ENCODE measurements around the gene PARP8.
"Not testable (repeated sequence)": the region's sequence is repeated elsewhere in the genome, so short reads cannot be mapped to it uniquely, and the experiment has no call there.

The PARP8 gene

DNA sequence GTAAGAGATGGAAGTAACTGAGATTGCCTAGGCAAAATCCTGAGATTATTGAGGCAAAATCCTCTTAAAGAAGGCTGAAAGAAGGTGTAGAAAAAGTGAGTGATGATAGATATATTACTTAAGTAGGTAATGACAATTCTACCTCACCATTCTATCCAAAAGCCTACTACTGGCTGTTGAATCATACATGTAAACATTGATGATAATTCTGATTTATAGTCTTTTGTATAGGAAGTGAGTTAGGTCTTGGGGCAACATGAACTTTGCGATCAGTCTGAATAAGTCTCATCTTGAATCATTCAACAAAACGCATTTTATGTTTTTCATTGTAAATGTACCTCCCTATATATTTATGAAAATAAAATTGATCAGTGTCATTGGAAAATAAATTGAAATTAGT is 99.6 kb downstream of the PARP8 start:
- DNase-seq (ENCODE audit: insufficient read length, low spot score) (no peak), FAIRE-seq (no peak)
- TF ChIP-seq POLR2AphosphoS5 (IDR thresholded peaks at IDR 0.05; ENCODE audit: low read depth, low read length) (no peak), SPI1 (IDR thresholded peaks at IDR 0.05; ENCODE audit: low read depth, low read length) (no peak), POU2F2 (IDR thresholded peaks at IDR 0.05; ENCODE audit: low read depth, low read length) (no peak), PAX5 (IDR thresholded peaks at IDR 0.05; ENCODE audit: insufficient read depth, low read length, severe bottlenecking) (no peak), TAF1 (IDR thresholded peaks at IDR 0.05; ENCODE audit: low read depth, low read length) (no peak), POLR2A (IDR thresholded peaks at IDR 0.05; ENCODE audit: low read depth, low read length) (no peak)

- DNase-seq (ENCODE audit: insufficient read length, low spot score), result no peak
- no peak for TF ChIP-seq PAX5 (IDR thresholded peaks at IDR 0.05; ENCODE audit: insufficient read depth, low read length, severe bottlenecking)
- TF ChIP-seq TAF1 (IDR thresholded peaks at IDR 0.05; ENCODE audit: low read depth, low read length), result no peak
- TF ChIP-seq POU2F2 (IDR thresholded peaks at IDR 0.05; ENCODE audit: low read depth, low read length), result no peak
- TF ChIP-seq SPI1 (IDR thresholded peaks at IDR 0.05; ENCODE audit: low read depth, low read length), result no peak
- TF ChIP-seq POLR2A (IDR thresholded peaks at IDR 0.05; ENCODE audit: low read depth, low read length), result no peak
- TF ChIP-seq POLR2AphosphoS5 (IDR thresholded peaks at IDR 0.05; ENCODE audit: low read depth, low read length), result no peak
- no peak for FAIRE-seq
Measured at GRCh38 chr5:50766462-50766861, 100.0 kb downstream of the PARP8 start.

DNA sequence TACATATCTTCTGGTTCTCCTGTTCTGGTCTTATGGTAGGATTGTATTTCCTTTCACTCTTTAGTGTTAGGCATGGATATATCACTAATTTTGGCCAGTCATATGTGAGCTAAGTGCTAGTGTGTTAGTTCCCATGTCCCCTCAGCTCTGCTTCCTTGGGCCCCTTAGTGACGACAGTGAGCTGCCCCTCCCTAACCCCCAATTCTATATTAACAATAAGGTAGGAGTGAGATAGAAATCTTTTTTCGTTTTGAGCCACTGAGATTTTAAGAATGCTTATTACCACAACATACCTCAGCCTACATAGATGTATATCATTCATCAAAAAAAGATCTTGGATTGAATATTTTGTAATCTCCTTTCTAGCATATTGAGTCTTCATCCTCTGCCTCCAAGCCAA is 100.5 kb downstream of the PARP8 start:
- no peak for DNase-seq (ENCODE audit: insufficient read length, low spot score)
- TF ChIP-seq POLR2AphosphoS5 (IDR thresholded peaks at IDR 0.05; ENCODE audit: low read depth, low read length), result no peak
- no peak for FAIRE-seq

DNA sequence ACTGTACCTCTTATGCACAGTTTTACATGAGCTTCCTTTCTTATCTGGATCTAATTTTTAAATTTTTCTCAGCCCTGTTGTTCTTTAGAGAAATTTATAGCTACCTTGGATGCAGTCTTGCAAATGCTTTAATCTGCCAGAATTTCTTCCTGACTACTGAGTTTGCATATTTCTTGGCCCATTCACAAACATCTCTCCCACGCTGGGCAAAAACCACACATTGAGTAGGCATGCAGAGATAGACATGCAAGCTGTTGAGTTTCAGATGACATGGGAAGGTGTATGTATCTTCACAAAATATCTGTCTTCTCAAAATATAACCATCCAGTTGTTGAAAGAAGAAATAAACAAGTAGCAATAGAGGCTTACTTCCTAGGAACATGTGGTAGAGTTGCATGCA is 101.2 kb downstream of the PARP8 start:
- peak; percentile 31 for FAIRE-seq
- TF ChIP-seq PAX5 (IDR thresholded peaks at IDR 0.05; ENCODE audit: insufficient read depth, low read length, severe bottlenecking) (no peak), POU2F2 (IDR thresholded peaks at IDR 0.05; ENCODE audit: low read depth, low read length) (no peak), POLR2A (IDR thresholded peaks at IDR 0.05; ENCODE audit: low read depth, low read length) (no peak), TAF1 (IDR thresholded peaks at IDR 0.05; ENCODE audit: low read depth, low read length) (no peak), SPI1 (IDR thresholded peaks at IDR 0.05; ENCODE audit: low read depth, low read length) (no peak), POLR2AphosphoS5 (IDR thresholded peaks at IDR 0.05; ENCODE audit: low read depth, low read length) (no peak)
- DNase-seq (ENCODE audit: insufficient read length, low spot score), result no peak

- no peak for TF ChIP-seq POLR2AphosphoS5 (IDR thresholded peaks at IDR 0.05; ENCODE audit: low read depth, low read length)
- no peak for TF ChIP-seq POLR2A (IDR thresholded peaks at IDR 0.05; ENCODE audit: low read depth, low read length)
- TF ChIP-seq SPI1 (IDR thresholded peaks at IDR 0.05; ENCODE audit: low read depth, low read length), result no peak
- TF ChIP-seq PAX5 (IDR thresholded peaks at IDR 0.05; ENCODE audit: insufficient read depth, low read length, severe bottlenecking), result no peak
- TF ChIP-seq POU2F2 (IDR thresholded peaks at IDR 0.05; ENCODE audit: low read depth, low read length), result no peak
- no peak for TF ChIP-seq TAF1 (IDR thresholded peaks at IDR 0.05; ENCODE audit: low read depth, low read length)
- DNase-seq (ENCODE audit: insufficient read length, low spot score) (no peak), FAIRE-seq (no peak)
Measured at GRCh38 chr5:50768634-50769033, 102.2 kb downstream of the PARP8 start.

GRCh38 chr5:50770441-50770840 is 104.0 kb downstream of the PARP8 start:
- no peak for DNase-seq (ENCODE audit: insufficient read length, low spot score)
- TF ChIP-seq POLR2AphosphoS5 (IDR thresholded peaks at IDR 0.05; ENCODE audit: low read depth, low read length), result no peak
- no peak for TF ChIP-seq SPI1 (IDR thresholded peaks at IDR 0.05; ENCODE audit: low read depth, low read length)
- no peak for TF ChIP-seq POU2F2 (IDR thresholded peaks at IDR 0.05; ENCODE audit: low read depth, low read length)
- no peak for TF ChIP-seq POLR2A (IDR thresholded peaks at IDR 0.05; ENCODE audit: low read depth, low read length)
- TF ChIP-seq TAF1 (IDR thresholded peaks at IDR 0.05; ENCODE audit: low read depth, low read length), result no peak
- no peak for TF ChIP-seq PAX5 (IDR thresholded peaks at IDR 0.05; ENCODE audit: insufficient read depth, low read length, severe bottlenecking)
- FAIRE-seq, result no peak

GRCh38 chr5:50774446-50775175 is 108.2 kb downstream of the PARP8 start:
- FAIRE-seq; DNase-seq (ENCODE audit: insufficient read length, low spot score): not testable (repeated sequence)

DNA sequence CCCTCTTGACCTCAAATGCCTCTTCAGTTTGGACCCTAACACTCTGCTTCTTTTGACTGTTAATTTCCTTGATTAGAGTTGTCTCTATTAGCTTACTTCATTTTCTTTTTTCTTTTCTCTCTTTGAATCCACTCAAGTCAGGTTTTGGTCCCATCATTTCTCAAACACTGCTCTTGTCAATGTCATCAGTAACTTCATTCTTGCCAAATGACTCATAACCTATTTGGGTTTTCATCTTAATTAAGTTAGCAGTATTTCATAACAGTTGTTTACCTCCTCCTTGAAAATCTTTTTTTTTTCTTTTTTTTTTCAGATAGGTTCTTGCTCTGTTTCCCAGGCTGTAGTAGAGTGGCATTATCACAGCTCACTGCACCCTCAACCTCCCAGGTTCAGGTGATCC is 119.6 kb downstream of the PARP8 start:
- FAIRE-seq, result no peak
- DNase-seq (ENCODE audit: insufficient read length, low spot score), result no peak
- no peak for TF ChIP-seq SPI1 (IDR thresholded peaks at IDR 0.05; ENCODE audit: low read depth, low read length)
- TF ChIP-seq POLR2AphosphoS5 (IDR thresholded peaks at IDR 0.05; ENCODE audit: low read depth, low read length), result no peak
- no peak for TF ChIP-seq PAX5 (IDR thresholded peaks at IDR 0.05; ENCODE audit: insufficient read depth, low read length, severe bottlenecking)
- TF ChIP-seq TAF1 (IDR thresholded peaks at IDR 0.05; ENCODE audit: low read depth, low read length), result no peak
- TF ChIP-seq POU2F2 (IDR thresholded peaks at IDR 0.05; ENCODE audit: low read depth, low read length), result no peak
- TF ChIP-seq POLR2A (IDR thresholded peaks at IDR 0.05; ENCODE audit: low read depth, low read length), result no peak

DNA sequence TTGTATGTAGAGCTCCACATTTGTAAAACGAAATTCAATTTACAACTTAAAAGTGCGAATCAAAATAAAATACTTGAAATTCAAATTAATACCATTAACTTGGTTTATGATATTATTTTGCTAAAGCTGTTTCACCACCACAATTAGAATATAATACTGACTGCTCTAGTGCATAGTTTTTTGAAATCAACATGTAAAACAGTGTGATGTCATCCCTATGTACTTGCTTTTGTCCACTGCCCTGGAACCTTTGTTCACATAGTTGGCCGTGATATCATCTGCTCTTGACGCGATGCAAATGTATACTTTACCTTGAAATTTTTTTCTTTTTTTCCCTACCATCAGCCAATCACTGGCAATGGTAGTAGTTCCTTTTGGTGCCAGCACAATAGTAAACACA is 125.4 kb downstream of the PARP8 start:
- FAIRE-seq (no peak), DNase-seq (ENCODE audit: insufficient read length, low spot score) (no peak)
- no peak for TF ChIP-seq POLR2AphosphoS5 (IDR thresholded peaks at IDR 0.05; ENCODE audit: low read depth, low read length)
- TF ChIP-seq POU2F2 (IDR thresholded peaks at IDR 0.05; ENCODE audit: low read depth, low read length), result no peak
- TF ChIP-seq TAF1 (IDR thresholded peaks at IDR 0.05; ENCODE audit: low read depth, low read length), result no peak
- no peak for TF ChIP-seq POLR2A (IDR thresholded peaks at IDR 0.05; ENCODE audit: low read depth, low read length)
- TF ChIP-seq SPI1 (IDR thresholded peaks at IDR 0.05; ENCODE audit: low read depth, low read length), result no peak
- no peak for TF ChIP-seq PAX5 (IDR thresholded peaks at IDR 0.05; ENCODE audit: insufficient read depth, low read length, severe bottlenecking)

DNA sequence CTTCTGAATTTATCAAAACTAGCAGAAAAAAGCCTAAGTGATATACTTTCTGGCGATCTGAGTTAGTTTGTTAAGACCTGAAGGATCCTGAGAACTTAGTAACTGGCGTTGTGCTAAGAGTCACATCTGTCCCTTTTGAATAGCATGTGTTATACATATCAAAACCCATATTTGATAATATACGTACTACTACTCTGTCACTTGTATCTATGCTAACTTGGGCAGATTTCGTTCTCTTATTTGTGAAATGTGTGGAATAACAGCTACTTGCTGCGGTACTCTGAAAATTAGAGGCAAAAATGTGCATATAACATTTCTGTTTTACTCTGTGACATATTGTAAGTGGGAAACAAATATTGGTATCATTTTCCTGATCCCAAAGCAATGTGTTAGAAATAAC is 126.4 kb downstream of the PARP8 start:
- FAIRE-seq (no peak), DNase-seq (ENCODE audit: insufficient read length, low spot score) (no peak)
- TF ChIP-seq POLR2AphosphoS5 (IDR thresholded peaks at IDR 0.05; ENCODE audit: low read depth, low read length), result no peak
- no peak for TF ChIP-seq PAX5 (IDR thresholded peaks at IDR 0.05; ENCODE audit: insufficient read depth, low read length, severe bottlenecking)
- TF ChIP-seq POLR2A (IDR thresholded peaks at IDR 0.05; ENCODE audit: low read depth, low read length), result no peak
- no peak for TF ChIP-seq SPI1 (IDR thresholded peaks at IDR 0.05; ENCODE audit: low read depth, low read length)
- TF ChIP-seq POU2F2 (IDR thresholded peaks at IDR 0.05; ENCODE audit: low read depth, low read length), result no peak
- no peak for TF ChIP-seq TAF1 (IDR thresholded peaks at IDR 0.05; ENCODE audit: low read depth, low read length)
